A673 (cell line): ENCODE data around the gene ARHGEF4. TPM values are rescaled to one million over a fixed set of nuclear protein-coding genes. Genes with fewer than 3 reads are reported as not detected.

Source experiments
- BruUV-seq: library from RNA; stranded (reverse); fragments of 400-500 nt; replicated peaks from 2 replicates; lab custom pipeline; 2021; lab: Mats Ljungman, UMichigan
- CTCF ChIA-PET: fragments of 300-600 bp; sonication (Branson Sonifier 250); formaldehyde crosslinking; loops from one replicate; lab custom pipeline; 2022; ENCODE audit warnings: antibody characterized with exemption; lab: Charles Lee
- POLR2A ChIA-PET: fragments of 300-600 bp; sonication (Branson Sonifier 250); formaldehyde crosslinking; loops from one replicate; lab custom pipeline; 2022; ENCODE audit warnings: antibody characterized with exemption; ENCODE audit not compliant: low non-redundant PET; lab: Charles Lee
- DNase-seq: peaks from one replicate; pipeline ENCODE4 v3.0.0-alpha.2; 2015; ENCODE audit warnings: low spot score
- H3K27ac ChIP-seq: fragments of 200-600 bp; sonication (generic); 2 replicates; pipeline ENCODE4 v1.5.1; 2016; ENCODE audit warnings: mixed run types, low read depth, mild to moderate bottlenecking, mixed read lengths, antibody characterized with exemption, low read length; ENCODE audit not compliant: poor library complexity, severe bottlenecking
- H3K27me3 ChIP-seq: fragments of 200-600 bp; sonication (generic); replicated peaks from 2 replicates; pipeline ENCODE4 v1.6.1; 2017; ENCODE audit warnings: mixed run types, low read depth, mild to moderate bottlenecking, mixed read lengths, antibody characterized with exemption, low read length; ENCODE audit not compliant: insufficient read depth, poor library complexity
- H3K36me3 ChIP-seq: fragments of 200-600 bp; sonication (generic); 2 replicates; pipeline ENCODE4 v1.6.1; 2016; ENCODE audit warnings: mixed run types, mild to moderate bottlenecking, mixed read lengths, antibody characterized with exemption, low read length; ENCODE audit not compliant: insufficient read depth, poor library complexity, severe bottlenecking
- H3K4me1 ChIP-seq: fragments of 200-600 bp; sonication (generic); 2 replicates; pipeline ENCODE4 v1.6.1; 2017; ENCODE audit warnings: mixed run types, mild to moderate bottlenecking, mixed read lengths, antibody characterized with exemption, low read length; ENCODE audit not compliant: insufficient read depth, poor library complexity, severe bottlenecking
- H3K4me3 ChIP-seq: fragments of 200-600 bp; sonication (generic); 2 replicates; pipeline ENCODE4 v1.5.1; 2016; ENCODE audit warnings: low read depth, mixed run types, mild to moderate bottlenecking, mixed read lengths, low read length; ENCODE audit not compliant: poor library complexity, severe bottlenecking
- H3K9me3 ChIP-seq: fragments of 200-600 bp; sonication (generic); 2 replicates; pipeline ENCODE4 v1.6.1; 2016; ENCODE audit warnings: mixed run types, low read depth, mild to moderate bottlenecking, mixed read lengths, antibody characterized with exemption, low read length; ENCODE audit not compliant: poor library complexity, severe bottlenecking
- CTCF ChIP-seq: fragments of 300-800, 200-600 bp; sonication (generic); conservative IDR thresholded peaks from 2 replicates; pipeline ENCODE4 v1.5.1; 2017; ENCODE audit warnings: low read depth, mild to moderate bottlenecking, antibody characterized with exemption, low read length, moderate library complexity, mixed read lengths
- EZH2 ChIP-seq: fragments of 200-600 bp; sonication (generic); IDR thresholded peaks from 2 replicates; pipeline ENCODE4 v1.6.1; 2017; ENCODE audit warnings: borderline replicate concordance, low read depth, mild to moderate bottlenecking, mixed read lengths, antibody characterized with exemption, low read length; ENCODE audit not compliant: poor library complexity, severe bottlenecking
- intact Hi-C: fragments of 100-400 bp; cut with micrococcal nuclease; formaldehyde crosslinking; loops from one replicate; pipeline ENCODE4 v1.10.0; 2022; ENCODE audit not compliant: unreplicated experiment
- total RNA-seq: library from RNA; stranded (reverse); gene quantifications from 2 replicates; pipeline ENCODE4 v1.2.3, GENCODE V29; 2021

Gene ARHGEF4
- total RNA-seq, 1 experiment from 2014 or later: 2.1 TPM

- intact Hi-C loops: no loop called here
- CTCF ChIA-PET: no interaction called here
These were observed 194.7 kb downstream of the ARHGEF4 start for GRCh38 chr2:131031431-131031841.

GRCh38 chr2:131031875-131032274 lies 195.2 kb downstream of the ARHGEF4 start:
- DNase-seq: no peak
- H3K4me1 ChIP-seq: peaks cover 5% of the 10 kb centered on the region
- no peaks in the 10 kb centered on the region for H3K36me3 ChIP-seq
- H3K9me3 ChIP-seq: no peaks in the 10 kb centered on the region
- H3K27me3 ChIP-seq: peaks cover 5% of the 10 kb centered on the region
- BruUV-seq: no TSS peak
- POLR2A ChIA-PET: no interaction called here
- intact Hi-C loops: no loop called here
- no peak overlapping the region for H3K27ac ChIP-seq
- CTCF ChIA-PET: no interaction called here
- TF ChIP-seq EZH2 (no peak), CTCF (no peak)
- no peak overlapping the region for H3K4me3 ChIP-seq

More at GRCh38 chr2:131031431-131031841, 194.7 kb downstream of the ARHGEF4 start:
- Histone ChIP-seq H3K4me3 (no peak overlapping the region), H3K4me1 (peaks cover 5% of the 10 kb centered on the region), H3K27ac (no peak overlapping the region), H3K36me3 (no peaks in the 10 kb centered on the region), H3K27me3 (peaks cover 5% of the 10 kb centered on the region), H3K9me3 (no peaks in the 10 kb centered on the region)
- POLR2A ChIA-PET: no interaction called here
- BruUV-seq: no TSS peak
- TF ChIP-seq CTCF (no peak), EZH2 (no peak)
- no peak for DNase-seq

GRCh38 chr2:131032393-131032836 lies 195.7 kb downstream of the ARHGEF4 start:
- Histone ChIP-seq H3K36me3 (no peaks in the 10 kb centered on the region), H3K4me1 (peaks cover 5% of the 10 kb centered on the region), H3K9me3 (no peaks in the 10 kb centered on the region), H3K4me3 (no peak overlapping the region), H3K27ac (no peak overlapping the region), H3K27me3 (peaks cover 5% of the 10 kb centered on the region)
- TF ChIP-seq EZH2 (no peak), CTCF (no peak)
- no peak for DNase-seq
- ChIA-PET CTCF (no interaction called here), POLR2A (no interaction called here)
- BruUV-seq: no TSS peak
- intact Hi-C loops: no loop called here
